ENCODE data around the gene MAN2B1. TPM values are rescaled to one million over a fixed set of nuclear protein-coding genes. Genes with fewer than 3 reads are reported as not detected.
A peak's percentile ranks its signal among the peaks of the same experiment; 100 is the strongest.

The MAN2B1 gene
- total and polyA plus RNA-seq, 2 of the 13 experiments (the other 11 are each of a cell fraction or from before 2014, with no cell fraction given), result 23.6 to 23.8 TPM

DNA sequence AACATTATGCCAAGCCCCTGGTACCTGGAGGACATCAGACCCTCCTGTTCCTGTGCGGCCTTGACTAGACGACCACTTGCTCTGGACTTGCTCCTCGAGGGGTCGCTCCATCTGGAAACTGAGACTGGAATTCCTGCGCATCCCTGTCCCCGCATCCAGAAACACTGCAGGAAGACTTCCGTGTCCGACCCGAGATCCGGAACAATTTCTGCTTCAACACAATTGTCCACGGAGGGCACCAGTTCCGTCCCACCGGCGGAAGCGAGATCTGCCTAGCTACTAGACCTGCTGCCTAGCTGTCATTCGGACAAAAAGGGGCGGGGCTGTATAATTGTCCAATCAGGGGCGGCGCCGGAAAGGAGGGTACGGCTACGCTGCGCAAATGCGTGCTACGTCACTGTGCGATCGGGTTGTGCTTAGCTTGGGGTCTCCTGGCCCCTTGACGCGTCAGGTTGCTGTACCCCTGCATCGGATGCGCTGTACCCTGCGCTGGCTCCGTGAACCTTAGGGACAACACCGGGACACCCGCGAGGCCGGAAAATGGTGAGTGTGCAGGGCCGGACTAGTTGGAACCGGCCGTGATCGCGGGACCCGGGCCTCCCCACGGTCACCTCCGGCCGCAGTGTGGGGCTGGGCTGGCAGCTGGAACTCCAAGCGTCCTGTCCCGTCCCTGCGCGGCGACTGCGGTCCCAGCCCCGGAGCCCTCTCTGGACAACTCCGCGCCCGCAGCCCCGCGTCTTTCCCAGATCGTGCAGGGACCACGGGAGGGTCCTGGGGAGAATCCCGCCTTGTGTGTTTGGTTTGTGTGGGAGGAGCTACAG, 55.8 kb downstream of the MAN2B1 start, which contains the start of the genes ZNF490 and ZNF791 (continued):
- no peak for TF ChIP-seq ZNF530 (CRISPR knock-in tag; IDR thresholded peaks at IDR 0.05; ENCODE audit: low read depth)
- no peak for TF ChIP-seq POLR2AphosphoS2 (IDR thresholded peaks at IDR 0.05; ENCODE audit: low read depth, low read length)
- no peak for TF ChIP-seq MAFF (IDR thresholded peaks at IDR 0.05; ENCODE audit: low read depth, low read length)
- TF ChIP-seq, protein P1, sequence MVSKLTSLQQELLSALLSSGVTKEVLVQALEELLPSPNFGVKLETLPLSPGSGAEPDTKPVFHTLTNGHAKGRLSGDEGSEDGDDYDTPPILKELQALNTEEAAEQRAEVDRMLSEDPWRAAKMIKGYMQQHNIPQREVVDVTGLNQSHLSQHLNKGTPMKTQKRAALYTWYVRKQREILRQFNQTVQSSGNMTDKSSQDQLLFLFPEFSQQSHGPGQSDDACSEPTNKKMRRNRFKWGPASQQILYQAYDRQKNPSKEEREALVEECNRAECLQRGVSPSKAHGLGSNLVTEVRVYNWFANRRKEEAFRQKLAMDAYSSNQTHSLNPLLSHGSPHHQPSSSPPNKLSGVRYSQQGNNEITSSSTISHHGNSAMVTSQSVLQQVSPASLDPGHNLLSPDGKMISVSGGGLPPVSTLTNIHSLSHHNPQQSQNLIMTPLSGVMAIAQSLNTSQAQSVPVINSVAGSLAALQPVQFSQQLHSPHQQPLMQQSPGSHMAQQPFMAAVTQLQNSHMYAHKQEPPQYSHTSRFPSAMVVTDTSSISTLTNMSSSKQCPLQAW (CRISPR knock-in tag; IDR thresholded peaks at IDR 0.05), result peak; percentile 88
- TF ChIP-seq HNRNPLL (IDR thresholded peaks at IDR 0.05; ENCODE audit: low read depth, low read length, poor library complexity, severe bottlenecking), result peak; percentile 71
- TF ChIP-seq NFE2L2 (IDR thresholded peaks at IDR 0.05; ENCODE audit: low read length), result no peak
- TF ChIP-seq MAFG (CRISPR knock-in tag; IDR thresholded peaks at IDR 0.05), result no peak
- peak; percentile 80; the same call in 1 of the 2 replicates for TF ChIP-seq MIER3 (CRISPR knock-in tag; IDR thresholded peaks at IDR 0.05; ENCODE audit: borderline replicate concordance)
- peak; percentile 92 for TF ChIP-seq ARID4A (CRISPR knock-in tag; IDR thresholded peaks at IDR 0.05; ENCODE audit: borderline replicate concordance)
- TF ChIP-seq, protein P2, sequence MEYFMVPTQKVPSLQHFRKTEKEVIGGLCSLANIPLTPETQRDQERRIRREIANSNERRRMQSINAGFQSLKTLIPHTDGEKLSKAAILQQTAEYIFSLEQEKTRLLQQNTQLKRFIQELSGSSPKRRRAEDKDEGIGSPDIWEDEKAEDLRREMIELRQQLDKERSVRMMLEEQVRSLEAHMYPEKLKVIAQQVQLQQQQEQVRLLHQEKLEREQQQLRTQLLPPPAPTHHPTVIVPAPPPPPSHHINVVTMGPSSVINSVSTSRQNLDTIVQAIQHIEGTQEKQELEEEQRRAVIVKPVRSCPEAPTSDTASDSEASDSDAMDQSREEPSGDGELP (IDR thresholded peaks at IDR 0.05; ENCODE audit: borderline replicate concordance, low read depth), result no peak; the same call in 1 of the 2 replicates
- TF ChIP-seq FOXP4 (CRISPR knock-in tag; IDR thresholded peaks at IDR 0.05), result no peak; the same call in 1 of the 2 replicates

All from HepG2 (cell line).